HepG2 (cell line): ENCODE measurements around the gene MCRIP2. TPM values are rescaled to one million over a fixed set of nuclear protein-coding genes. Genes with fewer than 3 reads are reported as not detected.

Experiments
- CENPT ChIP-seq: sonication (generic); formaldehyde crosslinking; IDR thresholded peaks from 2 replicates; pipeline ENCODE4 v1.8.0; 2022; ENCODE audit warnings: low read depth, mild to moderate bottlenecking, moderate library complexity, missing genetic modification reagents
- ETV5 ChIP-seq: IDR thresholded peaks from 2 replicates; pipeline ENCODE4 v1.6.1; 2018; ENCODE audit warnings: missing biosample characterization, missing genetic modification reagents, inconsistent platforms, borderline replicate concordance
- GATAD1 ChIP-seq: IDR thresholded peaks from 2 replicates; pipeline ENCODE4 v1.6.1; 2016; ENCODE audit warnings: missing genetic modification reagents, missing compliant biosample characterization
- KDM3A ChIP-seq: IDR thresholded peaks from 2 replicates; pipeline ENCODE4 v1.6.1; 2018; ENCODE audit warnings: low read depth, missing compliant biosample characterization
- KMT2B ChIP-seq: IDR thresholded peaks from 2 replicates; pipeline ENCODE4 v1.6.1; 2016; ENCODE audit warnings: missing genetic modification reagents, missing compliant biosample characterization
- MAZ ChIP-seq, 2 experiments: sonication (generic) in 1 of 2; formaldehyde crosslinking in 1 of 2; IDR thresholded peaks; 2 replicates each; pipeline versions ENCODE4 v1.5.0 to v1.6.1; 2012 to 2020; ENCODE audit warnings: low read depth in 2 of 2, mild to moderate bottlenecking in 2 of 2, borderline replicate concordance in 1 of 2, improper control_type of control experiment in 1 of 2, low read length in 1 of 2, missing genetic modification reagents in 1 of 2, moderate library complexity in 1 of 2
- POGZ ChIP-seq: sonication (generic); formaldehyde crosslinking; IDR thresholded peaks from 2 replicates; pipeline ENCODE4 v1.4.0; 2020; ENCODE audit warnings: mild to moderate bottlenecking, missing genetic modification reagents
- RARG ChIP-seq: sonication (generic); formaldehyde crosslinking; IDR thresholded peaks from 2 replicates; pipeline ENCODE4 v1.4.0; 2020; ENCODE audit warnings: low read depth, mild to moderate bottlenecking, missing genetic modification reagents
- RFX3 ChIP-seq: IDR thresholded peaks from 2 replicates; pipeline ENCODE4 v1.6.1; 2016; ENCODE audit warnings: missing biosample characterization, missing genetic modification reagents
- SP2 ChIP-seq: sonication (generic); formaldehyde crosslinking; IDR thresholded peaks from 2 replicates; pipeline ENCODE4 v1.5.1; 2020; ENCODE audit warnings: mild to moderate bottlenecking, missing genetic modification reagents
- TCF7L2 ChIP-seq: IDR thresholded peaks from 2 replicates; pipeline ENCODE4 v1.6.1; 2011; ENCODE audit warnings: mild to moderate bottlenecking, low read depth, low read length, moderate library complexity
- ZBTB38 ChIP-seq: sonication (generic); formaldehyde crosslinking; IDR thresholded peaks from 2 replicates; pipeline ENCODE4 v1.5.1; 2020; ENCODE audit warnings: mild to moderate bottlenecking, missing genetic modification reagents
- ZKSCAN5 ChIP-seq: sonication (generic); formaldehyde crosslinking; IDR thresholded peaks from 2 replicates; pipeline ENCODE4 v1.5.1; 2020; ENCODE audit warnings: mild to moderate bottlenecking, missing genetic modification reagents
- ZNF672 ChIP-seq: sonication (generic); formaldehyde crosslinking; IDR thresholded peaks from 2 replicates; pipeline ENCODE4 v1.8.1; 2022; ENCODE audit warnings: missing genetic modification reagents
- ZNF75D ChIP-seq: sonication (generic); formaldehyde crosslinking; IDR thresholded peaks from 2 replicates; pipeline ENCODE4 v1.8.1; 2023; ENCODE audit warnings: missing genetic modification reagents, mild to moderate bottlenecking, borderline replicate concordance
- polyA plus RNA-seq, 8 experiments: library from polyadenylated mRNA; depleted of rRNA in 3 of 8; stranded (reverse) in 7 of 8; unstranded in 1 of 8; fragments of >200 nt; fragmentation: Illumina TruSeq in 4 of 8; extraction: Trizol in 4 of 8; gene quantifications; 2 replicates each; pipeline versions ENCODE4 v1.2.1 to v1.2.3, GENCODE V29; 2011 to 2016; ENCODE audit warnings: low read depth in 4 of 8, missing spikeins in 1 of 8, mixed read lengths in 1 of 8; ENCODE audit not compliant: insufficient read depth in 1 of 8
- total RNA-seq, 5 experiments: library from RNA; depleted of rRNA; stranded (reverse); fragments of >200 nt; fragmentation: Illumina TruSeq; extraction: Trizol; gene quantifications; 2 replicates each; pipeline ENCODE4 v1.2.3, GENCODE V29; 2016; ENCODE audit warnings: low read depth in 1 of 5
- TF ChIP-seq, protein P1 (sequence below): sonication (generic); formaldehyde crosslinking; IDR thresholded peaks from 2 replicates; pipeline ENCODE4 v1.4.0; 2020; ENCODE audit warnings: missing genetic modification reagents
- TF ChIP-seq, protein P2 (sequence below): sonication (generic); formaldehyde crosslinking; IDR thresholded peaks from 2 replicates; pipeline ENCODE4 v1.4.0; 2020; ENCODE audit warnings: mild to moderate bottlenecking, missing genetic modification reagents
- TF ChIP-seq, protein P3 (sequence below): sonication (generic); formaldehyde crosslinking; IDR thresholded peaks from 2 replicates; pipeline ENCODE4 v1.8.0; 2022; ENCODE audit warnings: mild to moderate bottlenecking, missing genetic modification reagents; ENCODE audit not compliant: insufficient replicate concordance

Gene MCRIP2
- total and polyA plus RNA-seq, 2 of the 13 experiments (the other 11 are each of a cell fraction or from before 2014, with no cell fraction given): 39.6 to 76.7 TPM

DNA sequence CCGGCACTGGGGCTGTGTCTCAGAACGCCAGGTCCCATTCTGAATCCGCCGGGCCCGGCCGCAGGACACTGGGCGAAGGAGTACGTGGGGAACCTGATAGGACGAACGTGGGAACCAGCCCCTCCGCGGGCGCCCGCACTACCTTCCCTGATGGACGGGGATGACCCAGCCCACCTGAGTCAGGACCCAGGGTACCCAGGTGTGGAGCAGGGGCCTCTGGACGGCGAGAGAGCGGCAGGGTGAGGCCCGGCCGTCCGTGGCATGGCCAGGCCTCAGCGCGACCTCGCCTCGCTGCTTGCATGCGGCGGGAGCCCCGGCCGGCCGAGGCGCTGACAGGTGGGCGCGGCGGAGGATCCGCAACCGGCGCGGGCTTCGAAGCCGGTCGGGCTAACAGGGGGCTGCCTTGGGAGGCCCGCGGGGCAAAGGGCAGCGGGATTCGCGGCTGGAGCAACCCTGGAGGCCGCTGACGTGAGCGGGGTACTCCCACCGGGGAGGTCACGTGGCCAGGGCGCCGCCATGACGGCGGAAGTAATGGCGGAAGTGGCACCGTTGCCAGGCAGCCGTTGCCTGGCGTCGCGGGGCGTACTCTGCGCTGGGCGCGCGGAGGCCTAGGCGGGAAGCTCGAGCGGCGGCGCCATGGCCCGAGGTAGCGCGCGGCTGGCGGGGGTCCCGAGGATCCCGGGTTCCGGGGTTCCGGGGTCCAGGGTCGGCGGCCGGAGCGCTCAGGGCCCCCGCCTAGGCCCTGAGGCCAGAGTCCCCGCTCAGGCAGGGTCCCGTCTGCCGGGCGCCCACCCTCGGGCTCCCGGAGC, 7.4 kb downstream of the MCRIP2 start, which contains the start of gene WDR90 (continued):
- TF ChIP-seq, protein P1, sequence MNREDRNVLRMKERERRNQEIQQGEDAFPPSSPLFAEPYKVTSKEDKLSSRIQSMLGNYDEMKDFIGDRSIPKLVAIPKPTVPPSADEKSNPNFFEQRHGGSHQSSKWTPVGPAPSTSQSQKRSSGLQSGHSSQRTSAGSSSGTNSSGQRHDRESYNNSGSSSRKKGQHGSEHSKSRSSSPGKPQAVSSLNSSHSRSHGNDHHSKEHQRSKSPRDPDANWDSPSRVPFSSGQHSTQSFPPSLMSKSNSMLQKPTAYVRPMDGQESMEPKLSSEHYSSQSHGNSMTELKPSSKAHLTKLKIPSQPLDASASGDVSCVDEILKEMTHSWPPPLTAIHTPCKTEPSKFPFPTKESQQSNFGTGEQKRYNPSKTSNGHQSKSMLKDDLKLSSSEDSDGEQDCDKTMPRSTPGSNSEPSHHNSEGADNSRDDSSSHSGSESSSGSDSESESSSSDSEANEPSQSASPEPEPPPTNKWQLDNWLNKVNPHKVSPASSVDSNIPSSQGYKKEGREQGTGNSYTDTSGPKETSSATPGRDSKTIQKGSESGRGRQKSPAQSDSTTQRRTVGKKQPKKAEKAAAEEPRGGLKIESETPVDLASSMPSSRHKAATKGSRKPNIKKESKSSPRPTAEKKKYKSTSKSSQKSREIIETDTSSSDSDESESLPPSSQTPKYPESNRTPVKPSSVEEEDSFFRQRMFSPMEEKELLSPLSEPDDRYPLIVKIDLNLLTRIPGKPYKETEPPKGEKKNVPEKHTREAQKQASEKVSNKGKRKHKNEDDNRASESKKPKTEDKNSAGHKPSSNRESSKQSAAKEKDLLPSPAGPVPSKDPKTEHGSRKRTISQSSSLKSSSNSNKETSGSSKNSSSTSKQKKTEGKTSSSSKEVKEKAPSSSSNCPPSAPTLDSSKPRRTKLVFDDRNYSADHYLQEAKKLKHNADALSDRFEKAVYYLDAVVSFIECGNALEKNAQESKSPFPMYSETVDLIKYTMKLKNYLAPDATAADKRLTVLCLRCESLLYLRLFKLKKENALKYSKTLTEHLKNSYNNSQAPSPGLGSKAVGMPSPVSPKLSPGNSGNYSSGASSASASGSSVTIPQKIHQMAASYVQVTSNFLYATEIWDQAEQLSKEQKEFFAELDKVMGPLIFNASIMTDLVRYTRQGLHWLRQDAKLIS (CRISPR knock-in tag): no peak; the same call in 1 of the 2 replicates
- TF ChIP-seq ZNF75D (CRISPR knock-in tag): 0 out of 2 replicates have a peak, but pooled peaks have one; percentile 34
- peak; percentile 89 for TF ChIP-seq GATAD1 (CRISPR knock-in tag)
- TF ChIP-seq, protein P2, sequence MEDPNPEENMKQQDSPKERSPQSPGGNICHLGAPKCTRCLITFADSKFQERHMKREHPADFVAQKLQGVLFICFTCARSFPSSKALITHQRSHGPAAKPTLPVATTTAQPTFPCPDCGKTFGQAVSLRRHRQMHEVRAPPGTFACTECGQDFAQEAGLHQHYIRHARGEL (CRISPR knock-in tag): no peak
- TF ChIP-seq TCF7L2: no peak
- TF ChIP-seq RARG (CRISPR knock-in tag): no peak
- TF ChIP-seq, protein P3, sequence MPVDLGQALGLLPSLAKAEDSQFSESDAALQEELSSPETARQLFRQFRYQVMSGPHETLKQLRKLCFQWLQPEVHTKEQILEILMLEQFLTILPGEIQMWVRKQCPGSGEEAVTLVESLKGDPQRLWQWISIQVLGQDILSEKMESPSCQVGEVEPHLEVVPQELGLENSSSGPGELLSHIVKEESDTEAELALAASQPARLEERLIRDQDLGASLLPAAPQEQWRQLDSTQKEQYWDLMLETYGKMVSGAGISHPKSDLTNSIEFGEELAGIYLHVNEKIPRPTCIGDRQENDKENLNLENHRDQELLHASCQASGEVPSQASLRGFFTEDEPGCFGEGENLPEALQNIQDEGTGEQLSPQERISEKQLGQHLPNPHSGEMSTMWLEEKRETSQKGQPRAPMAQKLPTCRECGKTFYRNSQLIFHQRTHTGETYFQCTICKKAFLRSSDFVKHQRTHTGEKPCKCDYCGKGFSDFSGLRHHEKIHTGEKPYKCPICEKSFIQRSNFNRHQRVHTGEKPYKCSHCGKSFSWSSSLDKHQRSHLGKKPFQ (CRISPR knock-in tag): peak; percentile 97
- peak; percentile 83 for TF ChIP-seq KDM3A (CRISPR knock-in tag)
- TF ChIP-seq SP2 (CRISPR knock-in tag): peak; percentile 61
- peak; percentile 76; the same call in 1 of the 2 replicates for TF ChIP-seq ZNF672 (CRISPR knock-in tag)
- peak; percentile 45; the same call in 1 of the 2 replicates for TF ChIP-seq CENPT (CRISPR knock-in tag)
- no peak for TF ChIP-seq ZKSCAN5 (CRISPR knock-in tag)
- TF ChIP-seq ZBTB38 (CRISPR knock-in tag): peak; percentile 82
- TF ChIP-seq POGZ (CRISPR knock-in tag): peak; percentile 92
- TF ChIP-seq MAZ (IDR thresholded peaks at IDR 0.05; ENCODE audit: borderline replicate concordance, low read depth, low read length): peak; percentile 76
- peak; percentile 94 for TF ChIP-seq MAZ (CRISPR knock-in tag; IDR thresholded peaks at IDR 0.05; ENCODE audit: low read depth)
- peak; percentile 89 for TF ChIP-seq RFX3
- TF ChIP-seq KMT2B: peak; percentile 55; the same call in 1 of the 2 replicates
- peak; percentile 85 for TF ChIP-seq ETV5 (CRISPR knock-in tag)
